WTC11 (cell line): ENCODE results near the gene MAP3K21. TPM values are rescaled to one million over a fixed set of nuclear protein-coding genes. Genes with fewer than 3 reads are reported as not detected.

Experiments used
- ATAC-seq: fragments of 200-7000 bp; cut with Tn5 transposase; 2 replicates; pipeline ENCODE4 v1.10.0; 2021; ENCODE audit warnings: mild to moderate bottlenecking, moderate library complexity
- CTCF ChIA-PET: fragments of 300-600 bp; sonication (Branson Sonifier 250); formaldehyde crosslinking; loops from one replicate; lab custom pipeline; 2021; ENCODE audit warnings: antibody characterized with exemption; lab: Charles Lee
- POLR2A ChIA-PET: fragments of 350-600 bp; sonication (Branson Sonifier 250); formaldehyde crosslinking; loops from one replicate; lab custom pipeline; 2021; ENCODE audit warnings: antibody characterized with exemption; lab: Charles Lee
- DNase-seq: peaks from one replicate; pipeline ENCODE4 v3.0.0; 2021; ENCODE audit warnings: low spot score
- H3K27ac Mint-ChIP-seq: 2 replicates; pipeline ENCODE4 v1.8.0; 2021; ENCODE audit warnings: mixed read lengths
- H3K27me3 Mint-ChIP-seq: 2 replicates; pipeline ENCODE4 v1.8.0; 2021; ENCODE audit warnings: low read depth, mild to moderate bottlenecking, moderate library complexity, mixed read lengths
- H3K36me3 Mint-ChIP-seq: 2 replicates; pipeline ENCODE4 v1.8.0; 2021; ENCODE audit warnings: mixed read lengths
- H3K4me1 Mint-ChIP-seq: 2 replicates; pipeline ENCODE4 v1.8.0; 2022; ENCODE audit warnings: mixed read lengths
- H3K4me3 Mint-ChIP-seq: 2 replicates; pipeline ENCODE4 v1.8.0; 2021; ENCODE audit warnings: mild to moderate bottlenecking, moderate library complexity, mixed read lengths
- H3K9me3 Mint-ChIP-seq: 2 replicates; pipeline ENCODE4 v1.8.0; 2021; ENCODE audit warnings: mixed read lengths
- CDX4 ChIP-seq: fragments of 250-450 bp; sonication (Bioruptor Pico); IDR thresholded peaks from 2 replicates; pipeline ENCODE4 v1.9.0; 2021; ENCODE audit warnings: moderate library complexity, mild to moderate bottlenecking, inconsistent platforms, borderline replicate concordance
- FOXJ3 ChIP-seq: sonication (generic); formaldehyde crosslinking; IDR thresholded peaks from 2 replicates; pipeline ENCODE4 v1.9.0; 2021; ENCODE audit warnings: missing genetic modification reagents, mild to moderate bottlenecking, borderline replicate concordance
- FOXP1 ChIP-seq: sonication (generic); formaldehyde crosslinking; IDR thresholded peaks from 2 replicates; pipeline ENCODE4 v1.8.0; 2022; ENCODE audit warnings: missing genetic modification reagents, mild to moderate bottlenecking, moderate library complexity, borderline replicate concordance
- FOXP4 ChIP-seq: sonication (generic); formaldehyde crosslinking; IDR thresholded peaks from 2 replicates; pipeline ENCODE4 v1.8.0; 2022; ENCODE audit warnings: mild to moderate bottlenecking, missing genetic modification reagents
- GABPB1 ChIP-seq: sonication (generic); formaldehyde crosslinking; IDR thresholded peaks from 2 replicates; pipeline ENCODE4 v1.8.1; 2023; ENCODE audit warnings: mild to moderate bottlenecking, missing genetic modification reagents
- GRHL2 ChIP-seq: fragments of 250-450 bp; sonication (Bioruptor Pico); IDR thresholded peaks from 2 replicates; pipeline ENCODE4 v1.8.0; 2022; ENCODE audit warnings: mild to moderate bottlenecking, moderate library complexity; ENCODE audit not compliant: insufficient replicate concordance, severe bottlenecking
- HMGA2 ChIP-seq: fragments of 250-450 bp; sonication (Bioruptor Pico); IDR thresholded peaks from 2 replicates; pipeline ENCODE4 v1.4.0; 2021; ENCODE audit warnings: mild to moderate bottlenecking, moderate library complexity
- JAZF1 ChIP-seq: fragments of 250-450 bp; sonication (Bioruptor Pico); IDR thresholded peaks from 2 replicates; pipeline ENCODE4 v1.9.0; 2021; ENCODE audit warnings: moderate library complexity, mild to moderate bottlenecking, inconsistent platforms
- KAT7 ChIP-seq: sonication (generic); formaldehyde crosslinking; IDR thresholded peaks from 2 replicates; pipeline ENCODE4 v1.8.1; 2023; ENCODE audit warnings: missing genetic modification reagents, mild to moderate bottlenecking, borderline replicate concordance
- MYBL2 ChIP-seq: sonication (generic); formaldehyde crosslinking; IDR thresholded peaks from 2 replicates; pipeline ENCODE4 v1.8.1; 2023; ENCODE audit warnings: mild to moderate bottlenecking, moderate library complexity, missing genetic modification reagents
- NFATC4 ChIP-seq: fragments of 250-450 bp; sonication (Bioruptor Pico); IDR thresholded peaks from 2 replicates; pipeline ENCODE4 v1.9.0; 2021; ENCODE audit warnings: mild to moderate bottlenecking
- NR1H2 ChIP-seq: sonication (generic); formaldehyde crosslinking; IDR thresholded peaks from 2 replicates; pipeline ENCODE4 v1.9.0; 2021; ENCODE audit warnings: mild to moderate bottlenecking, moderate library complexity, missing genetic modification reagents
- PRDM15 ChIP-seq: sonication (generic); formaldehyde crosslinking; IDR thresholded peaks from 2 replicates; pipeline ENCODE4 v1.8.0; 2022; ENCODE audit warnings: missing genetic modification reagents
- PREB ChIP-seq: sonication (generic); formaldehyde crosslinking; IDR thresholded peaks from 2 replicates; pipeline ENCODE4 v1.8.1; 2022; ENCODE audit warnings: mild to moderate bottlenecking, missing genetic modification reagents, moderate library complexity, borderline replicate concordance
- STAT6 ChIP-seq: sonication (generic); formaldehyde crosslinking; conservative IDR thresholded peaks from 2 replicates; pipeline ENCODE4 v1.8.1; 2023; ENCODE audit warnings: mild to moderate bottlenecking, low read depth, missing genetic modification reagents, moderate library complexity
- TEAD1 ChIP-seq: sonication (generic); formaldehyde crosslinking; IDR thresholded peaks from 2 replicates; pipeline ENCODE4 v1.8.0; 2022; ENCODE audit warnings: mild to moderate bottlenecking, missing genetic modification reagents
- USF1 ChIP-seq: sonication (generic); formaldehyde crosslinking; IDR thresholded peaks from 2 replicates; pipeline ENCODE4 v1.8.0; 2022; ENCODE audit warnings: mild to moderate bottlenecking, missing genetic modification reagents
- ZNF138 ChIP-seq: sonication (generic); formaldehyde crosslinking; conservative IDR thresholded peaks from 2 replicates; pipeline ENCODE4 v1.8.1; 2022; ENCODE audit warnings: mild to moderate bottlenecking, moderate library complexity, missing genetic modification reagents
- ZNF396 ChIP-seq: fragments of 250-450 bp; sonication (Bioruptor Pico); IDR thresholded peaks from 2 replicates; pipeline ENCODE4 v1.8.0; 2021; ENCODE audit warnings: mild to moderate bottlenecking, moderate library complexity, borderline replicate concordance
- ZNF671 ChIP-seq: fragments of 250-450 bp; sonication (Bioruptor Pico); IDR thresholded peaks from 2 replicates; pipeline ENCODE4 v1.8.0; 2021; ENCODE audit warnings: mild to moderate bottlenecking
- total RNA-seq: library from RNA; stranded (reverse); gene quantifications from 3 replicates; pipeline ENCODE4 v1.2.3, GENCODE V29; 2021

MAP3K21 gene
- total RNA-seq, 1 experiment from 2014 or later = 24.0 TPM

- TF ChIP-seq FOXP1 (CRISPR knock-in tag) = no peak
Observed at GRCh38 chr1:233409540-233409939, 82.0 kb downstream of the MAP3K21 start (continued).

GRCh38 chr1:233410906-233411305 is 83.4 kb downstream of the MAP3K21 start:
- peaks cover 8% of the 10 kb centered on the region for H3K4me1 Mint-ChIP-seq
- ChIA-PET CTCF (no interaction called here), POLR2A (no interaction called here)
- no peak overlapping the region for H3K4me3 Mint-ChIP-seq
- TF ChIP-seq GRHL2 (CRISPR knock-in tag) (no peak), KAT7 (CRISPR knock-in tag) (no peak), GABPB1 (no peak), STAT6 (no peak), PRDM15 (no peak), PREB (no peak), ZNF396 (CRISPR knock-in tag) (no peak), JAZF1 (CRISPR knock-in tag) (no peak), NFATC4 (CRISPR knock-in tag) (no peak), TEAD1 (no peak), FOXJ3 (no peak), NR1H2 (no peak), USF1 (no peak), ZNF138 (CRISPR knock-in tag) (no peak)
- peaks cover 44% of the 10 kb centered on the region for H3K9me3 Mint-ChIP-seq
- H3K36me3 Mint-ChIP-seq = peaks cover 20% of the 10 kb centered on the region
- H3K27me3 Mint-ChIP-seq = no peaks in the 10 kb centered on the region
- ATAC-seq (no peak), DNase-seq (no peak)
- no peak overlapping the region for H3K27ac Mint-ChIP-seq

- H3K27me3 Mint-ChIP-seq = no peaks in the 10 kb centered on the region
- ATAC-seq (no peak), DNase-seq (no peak)
- CTCF ChIA-PET = interaction anchor here (1.5 kb wide), 1 partner anchor 28 kb away, joined by 4 read pairs; no protein-coding TSS in a partner anchor
- peaks cover 17% of the 10 kb centered on the region for H3K36me3 Mint-ChIP-seq
- H3K4me3 Mint-ChIP-seq = no peak overlapping the region
- no peak overlapping the region for H3K27ac Mint-ChIP-seq
- TF ChIP-seq CDX4 (CRISPR knock-in tag) (no peak), USF1 (no peak), ZNF671 (no peak), HMGA2 (CRISPR knock-in tag) (no peak), KAT7 (CRISPR knock-in tag) (no peak), ZNF396 (CRISPR knock-in tag) (no peak), MYBL2 (CRISPR knock-in tag) (no peak), FOXP4 (CRISPR knock-in tag) (no peak)
- TF ChIP-seq, all 79 proteins: peak for 0
- Mint-ChIP-seq H3K4me1 (peaks cover 8% of the 10 kb centered on the region), H3K9me3 (peaks cover 36% of the 10 kb centered on the region)
- POLR2A ChIA-PET = no interaction called here
Observed at GRCh38 chr1:233412812-233413211, 85.3 kb downstream of the MAP3K21 start.
